HCT116 (cell line): Measurements from ENCODE around the gene COX20. TPM values are rescaled to one million over a fixed set of nuclear protein-coding genes. Genes with fewer than 3 reads are reported as not detected.

Experiments
- ATAC-seq: fragments of 200-7000 bp; cut with Tn5 transposase; 2 replicates; pipeline ENCODE4 v1.9.1; 2020; ENCODE audit warnings: mild to moderate bottlenecking, moderate library complexity
- BruUV-seq: library from RNA; stranded (reverse); fragments of 400-500 nt; replicated peaks from 2 replicates; lab custom pipeline; 2021; lab: Mats Ljungman, UMichigan
- CTCF ChIA-PET: fragments of 300-600 bp; sonication (Branson Sonifier 250); formaldehyde crosslinking; loops from one replicate; lab custom pipeline; 2021; ENCODE audit warnings: antibody characterized with exemption; lab: Charles Lee
- POLR2A ChIA-PET: fragments of 300-600, 350-600 bp; sonication (Branson Sonifier 250); formaldehyde crosslinking; loops from one replicate; lab custom pipeline; 2021; ENCODE audit warnings: antibody characterized with exemption; lab: Charles Lee
- RAD21 ChIA-PET, 2 experiments: fragments of 300-600 bp; sonication (Branson Sonifier 250); formaldehyde crosslinking; loops; one replicate each; lab custom pipeline; 2023; ENCODE audit warnings: low total read pairs in 2 of 2; ENCODE audit not compliant: uncharacterized antibody in 2 of 2, unreplicated experiment in 2 of 2, low non-redundant PET in 1 of 2; lab: Charles Lee
- DNase-seq: peaks from one replicate; pipeline ENCODE4 v3.0.0-alpha.2; 2010; ENCODE audit warnings: low read depth, low spot score
- H2AFZ ChIP-seq: fragments of 200-600 bp; shearing (Covaris generic), sonication (generic); 2 replicates; pipeline ENCODE4 v1.6.1; 2017; ENCODE audit warnings: low read depth, mixed run types, mixed read lengths, antibody characterized with exemption, low read length; ENCODE audit not compliant: poor library complexity, severe bottlenecking
- H3K27ac ChIP-seq: 2 replicates; pipeline ENCODE4 v1.5.1; 2012; ENCODE audit warnings: low read depth, low read length
- H3K27me3 ChIP-seq: fragments of 200-600 bp; sonication (generic); 2 replicates; pipeline ENCODE4 v1.6.1; 2016; ENCODE audit warnings: mixed run types, low read length, mixed read lengths; ENCODE audit not compliant: insufficient read depth
- H3K36me3 ChIP-seq, 2 experiments: fragments of 200-500 bp in 1 of 2; fragments of 200-600 bp in 1 of 2; sonication (Bioruptor generic) in 1 of 2; sonication (generic) in 1 of 2; 2 replicates each; pipeline versions ENCODE4 v1.5.1 to v1.6.1; 2014 to 2016; ENCODE audit warnings: low read length in 2 of 2, inconsistent platforms in 1 of 2, mixed read lengths in 1 of 2, mixed run types in 1 of 2; ENCODE audit not compliant: insufficient read depth in 2 of 2, control insufficient read depth in 1 of 2
- H3K4me1 ChIP-seq, 2 experiments: fragments of 200-600 bp in 1 of 2; sonication (generic) in 1 of 2; 2 replicates each; pipeline versions ENCODE4 v1.5.1 to v1.6.1; 2012 to 2017; ENCODE audit warnings: low read length in 2 of 2, inconsistent platforms in 1 of 2, mild to moderate bottlenecking in 1 of 2, mixed read lengths in 1 of 2, mixed run types in 1 of 2, moderate library complexity in 1 of 2; ENCODE audit not compliant: insufficient read depth in 2 of 2, control insufficient read depth in 1 of 2
- H3K4me2 ChIP-seq: fragments of 200-600 bp; sonication (generic); 2 replicates; pipeline ENCODE4 v1.6.1; 2017; ENCODE audit warnings: mixed run types, low read length, mixed read lengths
- H3K4me3 ChIP-seq, 2 experiments: fragments of 200-600 bp in 1 of 2; sonication (generic) in 1 of 2; replicated peaks in 1 of 2; 2 replicates each; pipeline ENCODE4 v1.5.1; 2011 to 2016; ENCODE audit warnings: low read length in 2 of 2, control low read depth in 1 of 2, low read depth in 1 of 2, mild to moderate bottlenecking in 1 of 2, mixed read lengths in 1 of 2, mixed run types in 1 of 2
- H3K79me2 ChIP-seq: fragments of 200-600 bp; sonication (generic); 2 replicates; pipeline ENCODE4 v1.6.1; 2017; ENCODE audit warnings: mild to moderate bottlenecking, mixed run types, low read length, moderate library complexity, mixed read lengths; ENCODE audit not compliant: insufficient read depth
- H3K9ac ChIP-seq: fragments of 200-600 bp; sonication (generic); 2 replicates; pipeline ENCODE4 v1.6.1; 2016; ENCODE audit warnings: low read length, mixed read lengths
- H3K9me2 ChIP-seq: fragments of 200-600 bp; sonication (generic), shearing (Covaris generic); 2 replicates; pipeline ENCODE4 v1.6.1; 2017; ENCODE audit warnings: mixed run types, mild to moderate bottlenecking, moderate library complexity; ENCODE audit not compliant: insufficient read depth
- H3K9me3 ChIP-seq, 2 experiments: fragments of 200-500 bp in 1 of 2; fragments of 200-600 bp in 1 of 2; sonication (Bioruptor generic) in 1 of 2; sonication (generic) in 1 of 2; 2 replicates each; pipeline ENCODE4 v1.6.1; 2014 to 2017; ENCODE audit warnings: low read length in 2 of 2, mixed read lengths in 2 of 2, inconsistent platforms in 1 of 2, low read depth in 1 of 2, mild to moderate bottlenecking in 1 of 2, mixed run types in 1 of 2, moderate library complexity in 1 of 2; ENCODE audit not compliant: control insufficient read depth in 1 of 2, insufficient read depth in 1 of 2
- H4K20me1 ChIP-seq: fragments of 200-600 bp; sonication (generic), shearing (Covaris generic); 2 replicates; pipeline ENCODE4 v1.6.1; 2017; ENCODE audit warnings: mixed run types, mild to moderate bottlenecking, moderate library complexity; ENCODE audit not compliant: insufficient read depth
- CEBPB ChIP-seq: IDR thresholded peaks from 2 replicates; pipeline ENCODE4 v1.6.1; 2012; ENCODE audit warnings: low read depth
- EGR1 ChIP-seq: IDR thresholded peaks from 2 replicates; pipeline ENCODE4 v1.6.1; 2012; ENCODE audit warnings: low read depth
- EZH2phosphoT487 ChIP-seq: fragments of 200-600 bp; IDR thresholded peaks from 2 replicates; pipeline ENCODE4 v1.6.1; 2018; ENCODE audit warnings: antibody characterized with exemption, borderline replicate concordance
- JUND ChIP-seq: IDR thresholded peaks from 2 replicates; pipeline ENCODE4 v1.6.1; 2012
- POLR2A ChIP-seq: IDR thresholded peaks from 2 replicates; pipeline ENCODE4 v1.7.0; 2011; ENCODE audit warnings: borderline replicate concordance; ENCODE audit not compliant: insufficient read depth, insufficient read length; ENCODE audit errors: extremely low read depth
- TCF7L2 ChIP-seq: IDR thresholded peaks from 2 replicates; pipeline ENCODE4 v1.7.0; 2011; ENCODE audit warnings: borderline replicate concordance, inconsistent platforms; ENCODE audit not compliant: insufficient read depth, insufficient read length; ENCODE audit errors: extremely low read depth
- ZFX ChIP-seq: fragments of 450-650 bp; IDR thresholded peaks from 2 replicates; pipeline ENCODE4 v1.6.1; 2017
- ZNF274 ChIP-seq: fragments of 200-500 bp; sonication (Bioruptor generic); IDR thresholded peaks from 2 replicates; pipeline ENCODE4 v1.6.1; 2014; ENCODE audit warnings: mild to moderate bottlenecking, low read depth, low read length, inconsistent platforms
- intact Hi-C: fragments of 100-400 bp; cut with micrococcal nuclease; formaldehyde crosslinking; loops from 2 replicates; pipeline ENCODE4 v1.10.0; 2022
- total RNA-seq: library from RNA; stranded (reverse); gene quantifications from one replicate; pipeline ENCODE4 v1.2.1, GENCODE V29; 2021; ENCODE audit not compliant: unreplicated experiment
- TF ChIP-seq, protein P1 (sequence below): IDR thresholded peaks from 2 replicates; pipeline ENCODE4 v1.6.1; 2011; ENCODE audit warnings: mild to moderate bottlenecking, low read length, moderate library complexity; ENCODE audit not compliant: insufficient replicate concordance; ENCODE audit errors: extremely low read depth

Gene COX20
- total RNA-seq, 1 experiment from 2014 or later: 48.1 TPM

- TF ChIP-seq, protein P1, sequence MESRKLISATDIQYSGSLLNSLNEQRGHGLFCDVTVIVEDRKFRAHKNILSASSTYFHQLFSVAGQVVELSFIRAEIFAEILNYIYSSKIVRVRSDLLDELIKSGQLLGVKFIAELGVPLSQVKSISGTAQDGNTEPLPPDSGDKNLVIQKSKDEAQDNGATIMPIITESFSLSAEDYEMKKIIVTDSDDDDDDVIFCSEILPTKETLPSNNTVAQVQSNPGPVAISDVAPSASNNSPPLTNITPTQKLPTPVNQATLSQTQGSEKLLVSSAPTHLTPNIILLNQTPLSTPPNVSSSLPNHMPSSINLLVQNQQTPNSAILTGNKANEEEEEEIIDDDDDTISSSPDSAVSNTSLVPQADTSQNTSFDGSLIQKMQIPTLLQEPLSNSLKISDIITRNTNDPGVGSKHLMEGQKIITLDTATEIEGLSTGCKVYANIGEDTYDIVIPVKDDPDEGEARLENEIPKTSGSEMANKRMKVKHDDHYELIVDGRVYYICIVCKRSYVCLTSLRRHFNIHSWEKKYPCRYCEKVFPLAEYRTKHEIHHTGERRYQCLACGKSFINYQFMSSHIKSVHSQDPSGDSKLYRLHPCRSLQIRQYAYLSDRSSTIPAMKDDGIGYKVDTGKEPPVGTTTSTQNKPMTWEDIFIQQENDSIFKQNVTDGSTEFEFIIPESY: no peak
- no peak for TF ChIP-seq CEBPB
- no peak for TF ChIP-seq JUND
- TF ChIP-seq EZH2phosphoT487: no peak
- TF ChIP-seq POLR2A: no peak
- no peak for TF ChIP-seq TCF7L2
- no peak for TF ChIP-seq EGR1
- TF ChIP-seq, all 23 proteins: peak for 0
These were observed 26.2 kb downstream of the COX20 start (continued) for GRCh38 chr1:244861683-244862082.

GRCh38 chr1:244862354-244862698 lies 26.9 kb downstream of the COX20 start:
- Histone ChIP-seq H3K27ac (peak overlapping the region; percentile 94), H3K4me2 (peak overlapping the region; percentile 87), H3K9me3 (no peaks in the 10 kb centered on the region), H3K4me1 (peaks cover 18 to 25% of the 10 kb centered on the region in 2 experiments)
- RAD21 ChIA-PET: no interaction called here
- intact Hi-C loops: loop anchor here (5.0 kb wide), 1 partner anchor 180 kb away; no protein-coding TSS in a partner anchor
- TF ChIP-seq JUND (0 out of 2 replicates have a peak, but pooled peaks have one; percentile 2), ZNF274 (no peak), ZFX (no peak)
- TF ChIP-seq, all 23 proteins: peak for 1
- no peaks in the 10 kb centered on the region for H3K27me3 ChIP-seq
- TSS peak; percentile 43 for BruUV-seq
- H3K9ac ChIP-seq: peak overlapping the region; percentile 95
- ATAC-seq: no peak
- DNase-seq: no peak
- H3K9me2 ChIP-seq: no peaks in the 10 kb centered on the region
- H3K36me3 ChIP-seq: peaks cover 49 to 54% of the 10 kb centered on the region in 2 experiments
- CTCF ChIA-PET: no interaction called here
- H2AFZ ChIP-seq: no peak overlapping the region
- peaks cover 69% of the 10 kb centered on the region for H3K79me2 ChIP-seq
- H3K4me3 ChIP-seq: peak overlapping the region; percentile 66 to 98
- POLR2A ChIA-PET: interaction anchor here (0.6 to 1.9 kb wide), 4 partner anchors 9 to 28 kb away, joined by 3 to 7 read pairs (median 5); no protein-coding TSS in a partner anchor
- H4K20me1 ChIP-seq: peaks cover 55% of the 10 kb centered on the region
